C4-2B (cell line): ENCODE data around the gene ABHD2.

Source experiments
- H3K27ac ChIP-seq: fragments of 450-650 bp; 2 replicates; pipeline ENCODE4 v1.5.1; 2017
- CTCF ChIP-seq: fragments of 450-650 bp; conservative IDR thresholded peaks from 2 replicates; pipeline ENCODE4 v1.5.1; 2017; ENCODE audit warnings: mild to moderate bottlenecking
- ZFX ChIP-seq: fragments of 450-650 bp; IDR thresholded peaks from 2 replicates; pipeline ENCODE4 v1.6.1; 2017

ABHD2 gene

GRCh38 chr15:89068325-89068784 lies 19.9 kb upstream of the ABHD2 start:
- H3K27ac ChIP-seq, result no peak overlapping the region
- TF ChIP-seq ZFX, result no peak
- no peak for TF ChIP-seq CTCF

- TF ChIP-seq CTCF (no peak), ZFX (no peak)
- H3K27ac ChIP-seq, result no peak overlapping the region
These were observed 17.8 kb upstream of the ABHD2 start for GRCh38 chr15:89070197-89071124.

- TF ChIP-seq ZFX (no peak), CTCF (no peak)
- no peak overlapping the region for H3K27ac ChIP-seq
These were observed 16.8 kb upstream of the ABHD2 start for GRCh38 chr15:89071471-89071870.

GRCh38 chr15:89072277-89072869 lies 15.9 kb upstream of the ABHD2 start:
- no peak for TF ChIP-seq ZFX
- TF ChIP-seq CTCF, result no peak
- H3K27ac ChIP-seq, result no peak overlapping the region

- TF ChIP-seq ZFX, result no peak
- no peak for TF ChIP-seq CTCF
- no peak overlapping the region for H3K27ac ChIP-seq
These were observed 13.7 kb upstream of the ABHD2 start for GRCh38 chr15:89074402-89075012.

- H3K27ac ChIP-seq, result no peak overlapping the region
- TF ChIP-seq ZFX (no peak), CTCF (no peak)
These were observed 13.1 kb upstream of the ABHD2 start for GRCh38 chr15:89075101-89075640.
